Colonic mucosa (tissue), 4 donors: ENCODE measurements around the gene ATF5. TPM values are rescaled to one million over a fixed set of nuclear protein-coding genes. Genes with fewer than 3 reads are reported as not detected.

Source experiments
- DNase-seq: peaks from one replicate; pipeline ENCODE4 v3.0.0-alpha.2; 2020
- H3K27ac ChIP-seq: fragments of 200-600 bp; one replicate; pipeline ENCODE4 v1.8.0; 2021
- H3K27me3 ChIP-seq: fragments of 200-600 bp; one replicate; pipeline ENCODE4 v1.8.0; 2021
- H3K36me3 ChIP-seq: fragments of 200-600 bp; one replicate; pipeline ENCODE4 v1.8.0; 2021
- H3K4me1 ChIP-seq: fragments of 200-600 bp; one replicate; pipeline ENCODE4 v1.8.0; 2021; ENCODE audit warnings: mild to moderate bottlenecking
- H3K4me3 ChIP-seq: fragments of 200-600 bp; one replicate; pipeline ENCODE4 v1.8.0; 2021
- H3K9ac ChIP-seq, 2 donors: one replicate each; pipeline ENCODE4 v1.7.0; 2013; ENCODE audit warnings: control low read depth in 2 of 2, low read depth in 2 of 2, low read length in 2 of 2
- H3K9me3 ChIP-seq: fragments of 200-600 bp; one replicate; pipeline ENCODE4 v1.8.0; 2021
- CTCF ChIP-seq: fragments of 200-600 bp; IDR thresholded peaks from one replicate; pipeline ENCODE4 v1.8.0; 2022; ENCODE audit warnings: antibody characterized with exemption, mild to moderate bottlenecking
- intact Hi-C: fragments of 100-400 bp; cut with DNase I; formaldehyde crosslinking; loops from one replicate; pipeline ENCODE4 v1.14.1; 2022
- total RNA-seq, 2 donors: library from RNA; stranded (reverse); fragmentation: NEBNext Ultra II Directional in 1 of 2; extraction: Animal tissue kit (Norgen Biotek cat#: 25700) in 1 of 2; gene quantifications; one replicate each; pipeline ENCODE4 v1.2.1, GENCODE V29; 2021
- donor health status: healthy.
- donor health status: DM: no; HTN: no; CAD: no.
- donor health status: DM: no; HTN: no; CAD: no.

The ATF5 gene
- total RNA-seq, 2 donors from 2014 or later, result 16.7 to 24.7 TPM

DNA sequence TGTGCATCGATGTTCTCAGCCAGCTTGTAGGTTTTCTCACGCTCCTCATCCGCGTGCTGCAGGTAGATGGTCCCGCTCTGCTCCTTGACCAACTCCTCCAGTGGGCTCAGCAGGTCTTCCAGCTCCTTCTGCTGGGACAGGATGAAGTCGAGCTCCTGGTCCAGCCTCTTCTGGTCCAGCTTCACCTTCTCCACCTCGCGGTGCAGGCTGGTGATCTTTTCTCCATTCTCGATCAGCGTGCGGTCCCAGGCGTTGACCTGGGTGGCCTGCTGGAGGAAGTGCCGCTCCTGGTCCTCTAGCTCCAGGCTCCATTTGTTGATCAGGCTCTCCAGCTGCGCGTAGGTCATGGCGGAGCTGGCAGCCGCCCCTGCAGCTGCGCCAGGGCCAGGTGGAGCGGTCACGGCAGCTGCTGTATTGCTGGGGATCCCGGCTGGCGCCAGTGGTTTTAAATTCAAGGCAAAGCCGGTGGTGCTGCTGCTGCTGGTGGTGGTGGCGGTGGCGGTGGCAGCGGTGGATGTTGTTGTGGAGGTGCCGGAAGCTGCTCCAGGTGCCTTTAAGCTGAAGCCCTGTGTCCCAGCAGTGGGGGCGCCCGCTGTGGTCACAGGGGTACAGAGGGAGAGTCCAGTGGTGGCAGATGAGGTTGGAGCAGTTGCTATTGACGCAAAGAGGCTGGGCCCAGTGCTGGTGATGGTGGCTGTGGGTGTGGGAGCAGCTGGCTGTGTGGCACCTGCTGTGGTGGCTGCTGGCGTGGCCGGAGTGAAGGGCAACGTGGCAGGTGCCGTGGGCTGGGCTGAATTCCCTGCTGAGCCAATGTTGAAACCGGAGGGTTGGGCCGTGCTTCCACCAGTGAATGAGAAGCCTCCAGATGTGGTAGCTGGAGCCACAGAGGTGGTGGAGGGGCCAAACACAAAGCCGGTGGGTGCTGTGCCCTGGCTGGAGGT is 20.3 kb upstream of the ATF5 start:
- no peak overlapping the region for H3K9ac ChIP-seq
- H3K4me1 ChIP-seq, result no peaks in the 10 kb centered on the region
- H3K27ac ChIP-seq, result no peak overlapping the region
- TF ChIP-seq CTCF, result no peak
- H3K9me3 ChIP-seq, result no peaks in the 10 kb centered on the region
- H3K36me3 ChIP-seq, result peaks cover 6% of the 10 kb centered on the region
- no peak for DNase-seq
- H3K4me3 ChIP-seq, result no peak overlapping the region
- no peaks in the 10 kb centered on the region for H3K27me3 ChIP-seq
- intact Hi-C loops, result no loop called here

DNA sequence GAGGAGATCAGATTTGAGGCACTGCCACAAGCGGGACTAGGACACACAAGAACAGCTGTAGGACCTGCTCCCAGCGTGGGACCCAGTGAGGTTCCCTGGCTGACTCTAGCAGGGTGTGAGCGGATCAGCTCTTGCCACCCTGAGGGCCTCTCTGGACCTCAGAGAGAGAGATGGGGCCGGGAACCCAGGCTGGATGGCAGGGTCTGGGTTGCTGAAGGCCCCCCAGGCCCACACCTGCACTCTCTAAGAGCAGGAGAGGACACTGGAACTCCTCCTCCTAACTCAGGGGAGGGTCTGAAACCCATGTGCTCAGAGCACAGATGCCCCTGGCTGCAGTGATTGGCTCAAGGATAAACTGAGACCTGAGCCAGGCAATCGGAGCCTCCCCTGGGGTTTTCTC is 18.8 kb upstream of the ATF5 start:
- no peak overlapping the region for H3K27ac ChIP-seq
- no peak overlapping the region for H3K4me3 ChIP-seq
- H3K9ac ChIP-seq, result no peak overlapping the region
- no peak for TF ChIP-seq CTCF
- H3K27me3 ChIP-seq, result no peaks in the 10 kb centered on the region
- peaks cover 6% of the 10 kb centered on the region for H3K36me3 ChIP-seq
- intact Hi-C loops, result no loop called here
- H3K4me1 ChIP-seq, result no peaks in the 10 kb centered on the region
- H3K9me3 ChIP-seq, result no peaks in the 10 kb centered on the region
- no peak for DNase-seq

- Histone ChIP-seq H3K9me3 (no peaks in the 10 kb centered on the region), H3K27ac (peak overlapping the region; percentile 44), H3K36me3 (peaks cover 6% of the 10 kb centered on the region), H3K4me1 (no peaks in the 10 kb centered on the region), H3K4me3 (no peak overlapping the region), H3K9ac (no peak overlapping the region), H3K27me3 (no peaks in the 10 kb centered on the region)
- TF ChIP-seq CTCF, result no peak
- no peak for DNase-seq
- intact Hi-C loops, result no loop called here
Measured at GRCh38 chr19:49911381-49912145, 17.4 kb upstream of the ATF5 start.

DNA sequence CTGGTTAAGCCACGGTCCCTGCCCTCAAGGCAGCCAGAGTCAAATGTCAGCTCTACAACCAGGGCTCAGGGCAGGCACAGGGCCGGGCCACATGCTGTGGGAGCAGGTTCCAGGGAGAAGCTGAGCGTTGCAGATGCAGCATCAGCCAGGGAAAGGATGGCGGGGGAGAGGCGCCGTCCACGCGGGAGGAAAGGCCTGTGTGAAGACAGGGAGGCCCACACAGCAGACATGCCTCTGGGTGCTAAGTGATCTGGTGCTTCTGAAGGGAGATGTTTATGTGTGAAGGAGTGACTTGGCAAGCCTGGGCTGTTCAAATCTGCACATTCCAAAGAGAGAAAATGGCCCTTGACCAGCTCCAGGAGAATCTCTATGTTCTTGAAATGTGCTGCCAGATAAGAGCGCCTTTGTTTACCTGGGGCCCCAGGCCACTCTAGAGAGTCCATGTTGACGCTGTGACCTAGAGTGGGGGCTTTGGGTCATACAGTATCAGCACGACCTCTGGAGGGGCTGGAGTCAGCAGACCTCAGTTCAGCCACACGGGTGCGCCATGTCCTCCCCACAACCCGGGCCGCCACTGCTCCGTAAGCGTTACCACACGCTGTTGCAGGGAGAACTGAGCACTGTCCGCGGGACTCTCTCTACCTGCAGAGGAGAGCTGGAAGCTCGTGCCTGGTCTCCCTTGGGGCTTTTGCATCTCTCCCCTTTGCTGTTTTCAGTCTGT is 15.9 kb upstream of the ATF5 start:
- no peak overlapping the region for H3K27ac ChIP-seq
- H3K4me3 ChIP-seq, result no peak overlapping the region
- DNase-seq, result no peak
- no peaks in the 10 kb centered on the region for H3K27me3 ChIP-seq
- H3K4me1 ChIP-seq, result no peaks in the 10 kb centered on the region
- TF ChIP-seq CTCF, result no peak
- intact Hi-C loops, result no loop called here
- peaks cover 6% of the 10 kb centered on the region for H3K36me3 ChIP-seq
- H3K9me3 ChIP-seq, result no peaks in the 10 kb centered on the region
- no peak overlapping the region for H3K9ac ChIP-seq

DNA sequence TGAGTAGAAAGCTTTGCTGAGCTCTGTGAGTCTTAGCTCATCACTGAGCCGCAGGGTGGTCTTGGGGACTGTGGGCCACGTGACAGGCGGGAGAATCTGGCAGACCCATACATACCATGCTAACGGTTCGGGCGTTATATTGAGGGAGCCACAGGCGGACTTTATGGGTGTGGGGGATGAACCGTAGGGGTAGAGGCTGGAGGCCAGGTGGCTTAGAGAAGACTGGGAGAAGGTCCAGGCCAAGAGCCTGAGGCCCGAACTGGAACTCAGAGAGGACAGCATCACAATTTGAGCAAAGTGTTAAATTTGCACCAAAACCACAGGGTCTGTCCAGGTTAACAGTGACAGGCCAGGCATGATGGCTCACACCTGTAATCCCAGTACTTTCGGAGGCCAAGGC is 15.3 kb upstream of the ATF5 start:
- no peak overlapping the region for H3K9ac ChIP-seq
- no peak for DNase-seq

More for the DNA sequence above, 15.3 kb upstream of the ATF5 start:
- Histone ChIP-seq H3K9me3 (no peaks in the 10 kb centered on the region), H3K4me3 (no peak overlapping the region), H3K27me3 (no peaks in the 10 kb centered on the region), H3K4me1 (no peaks in the 10 kb centered on the region), H3K36me3 (peaks cover 2% of the 10 kb centered on the region), H3K27ac (no peak overlapping the region)
- intact Hi-C loops, result no loop called here
- TF ChIP-seq CTCF, result no peak
